ENCODE results near the gene GRK3. TPM values are rescaled to one million over a fixed set of nuclear protein-coding genes. Genes with fewer than 3 reads are reported as not detected.
"Not testable (repeated sequence)": the region's sequence is repeated elsewhere in the genome, so short reads cannot be mapped to it uniquely, and the experiment has no call there.

GRK3 gene
- total and polyA plus RNA-seq, 12 donors, result 0.97 to 9.0 (median 5.2) TPM

GRCh38 chr22:25602916-25603315, 38.4 kb downstream of the GRK3 start:
- WGBS, 2 donors, result 84 to 91% methylated on average over 6 of the region's 6 CpGs
- Histone ChIP-seq H3K9me3 (no peaks in the 10 kb centered on the region), H3K27ac (no peak overlapping the region), H3K4me3 (no peak overlapping the region), H3K27me3 (no peaks in the 10 kb centered on the region), H3K4me1 (no peaks in the 10 kb centered on the region), H3K36me3 (no peaks in the 10 kb centered on the region)
- DNase-seq (no peak), ATAC-seq (no peak)
- intact Hi-C loops (cut with DNase I), result no loop called here
- TF ChIP-seq, protein P1, sequence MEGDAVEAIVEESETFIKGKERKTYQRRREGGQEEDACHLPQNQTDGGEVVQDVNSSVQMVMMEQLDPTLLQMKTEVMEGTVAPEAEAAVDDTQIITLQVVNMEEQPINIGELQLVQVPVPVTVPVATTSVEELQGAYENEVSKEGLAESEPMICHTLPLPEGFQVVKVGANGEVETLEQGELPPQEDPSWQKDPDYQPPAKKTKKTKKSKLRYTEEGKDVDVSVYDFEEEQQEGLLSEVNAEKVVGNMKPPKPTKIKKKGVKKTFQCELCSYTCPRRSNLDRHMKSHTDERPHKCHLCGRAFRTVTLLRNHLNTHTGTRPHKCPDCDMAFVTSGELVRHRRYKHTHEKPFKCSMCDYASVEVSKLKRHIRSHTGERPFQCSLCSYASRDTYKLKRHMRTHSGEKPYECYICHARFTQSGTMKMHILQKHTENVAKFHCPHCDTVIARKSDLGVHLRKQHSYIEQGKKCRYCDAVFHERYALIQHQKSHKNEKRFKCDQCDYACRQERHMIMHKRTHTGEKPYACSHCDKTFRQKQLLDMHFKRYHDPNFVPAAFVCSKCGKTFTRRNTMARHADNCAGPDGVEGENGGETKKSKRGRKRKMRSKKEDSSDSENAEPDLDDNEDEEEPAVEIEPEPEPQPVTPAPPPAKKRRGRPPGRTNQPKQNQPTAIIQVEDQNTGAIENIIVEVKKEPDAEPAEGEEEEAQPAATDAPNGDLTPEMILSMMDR (IDR thresholded peaks at IDR 0.05), result no peak

- H3K36me3 ChIP-seq; intact Hi-C loops (cut with DNase I); DNase-seq; H3K4me1 ChIP-seq; ATAC-seq; H3K9me3 ChIP-seq; H3K27ac ChIP-seq; H3K4me3 ChIP-seq; H3K27me3 ChIP-seq: not testable (repeated sequence)
- 96 to 98% methylated on average over 3 of the region's 3 CpGs for WGBS, 2 donors
These were observed 40.7 kb downstream of the GRK3 start for GRCh38 chr22:25605146-25605545.

DNA sequence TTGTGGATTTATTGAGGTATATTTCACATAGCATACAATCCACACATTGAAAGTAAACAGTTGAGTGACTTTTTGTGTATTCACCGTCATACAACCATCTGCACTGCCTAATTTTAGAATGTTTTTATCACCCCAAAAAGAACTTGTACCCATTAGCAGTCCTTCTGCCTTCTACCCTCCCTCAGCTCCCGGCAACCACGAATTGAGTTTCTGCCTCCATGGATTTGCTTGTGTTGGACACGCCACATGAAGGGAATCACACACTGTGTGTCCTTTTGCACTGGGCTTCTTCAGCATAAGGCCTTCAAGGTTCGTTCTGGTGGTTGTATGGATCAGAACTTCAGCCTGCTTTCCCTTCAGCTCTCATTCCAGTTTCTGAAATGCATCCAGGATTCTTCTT, 41.1 kb downstream of the GRK3 start:
- ATAC-seq; H3K27me3 ChIP-seq; H3K4me3 ChIP-seq; H3K4me1 ChIP-seq; intact Hi-C loops (cut with DNase I); DNase-seq; H3K36me3 ChIP-seq; H3K27ac ChIP-seq; H3K9me3 ChIP-seq: not testable (repeated sequence)
- whole genome bisulfite sequencing, 2 donors, result 85 to 89% methylated on average over 4 to 5 of the region's 5 CpGs

DNA sequence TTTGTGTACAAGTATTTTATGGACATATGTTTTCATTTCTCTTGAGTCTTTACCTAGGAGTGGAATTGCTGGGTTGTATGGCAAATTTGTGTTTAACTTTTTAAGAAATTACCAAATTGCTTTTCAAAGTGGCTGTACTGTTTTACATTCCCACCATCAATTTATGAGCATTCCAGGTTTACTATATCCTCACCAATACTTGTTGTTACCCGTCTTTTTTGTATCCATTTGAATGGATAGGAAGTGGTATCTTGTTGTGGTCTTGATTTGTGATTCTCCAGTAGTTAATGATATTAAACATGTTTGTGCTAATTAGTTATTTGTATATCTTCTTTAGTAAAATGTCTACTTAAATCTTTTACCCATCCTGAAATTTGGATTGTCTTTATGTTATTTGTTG, 46.8 kb downstream of the GRK3 start:
- DNase-seq; ATAC-seq; H3K36me3 ChIP-seq; H3K27me3 ChIP-seq; H3K4me1 ChIP-seq; intact Hi-C loops (cut with DNase I); H3K4me3 ChIP-seq; H3K27ac ChIP-seq: not testable (repeated sequence)
- H3K9me3 ChIP-seq, result peaks cover 0 to 13% (median 0%) of the 10 kb centered on the region in 11 donors
- WGBS, 2 donors, result 96 to 97% methylated on average over 1 of the region's 1 CpG

GRCh38 chr22:25613131-25613530, 48.7 kb downstream of the GRK3 start:
- ATAC-seq; DNase-seq; H3K27me3 ChIP-seq; H3K4me3 ChIP-seq; intact Hi-C loops (cut with DNase I); H3K36me3 ChIP-seq; H3K4me1 ChIP-seq; H3K27ac ChIP-seq: not testable (repeated sequence)
- WGBS, 2 donors, result no CpG with 5 or more reads among the region's 3 CpGs
- H3K9me3 ChIP-seq, result peaks cover 0 to 13% (median 0%) of the 10 kb centered on the region in 11 donors

DNA sequence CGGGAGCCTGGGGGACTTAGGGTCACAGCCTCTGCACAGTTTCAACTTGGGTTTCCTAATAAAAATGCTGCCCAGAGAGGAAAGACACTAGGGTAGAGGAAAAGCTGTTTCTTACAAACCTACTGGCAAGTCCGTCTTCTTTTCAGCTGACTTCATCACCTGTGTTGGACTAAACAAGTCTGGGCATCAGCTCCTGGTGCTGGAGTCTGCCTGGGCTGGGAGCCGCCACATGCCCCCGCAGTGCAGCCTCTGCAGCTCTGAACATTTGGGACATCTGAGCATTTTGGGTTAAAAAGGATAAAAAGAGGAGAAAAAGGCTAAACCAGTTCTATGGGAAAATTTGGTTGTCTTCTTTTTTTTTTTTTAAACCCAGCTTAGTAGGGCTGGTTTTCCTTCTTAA, 49.1 kb downstream of the GRK3 start:
- 92 to 93% methylated on average over 3 of the region's 4 CpGs for WGBS, 2 donors
- intact Hi-C loops (cut with DNase I); H3K27ac ChIP-seq; H3K36me3 ChIP-seq; ATAC-seq; H3K4me3 ChIP-seq; H3K27me3 ChIP-seq; H3K4me1 ChIP-seq; DNase-seq: not testable (repeated sequence)
- peaks cover 0 to 13% (median 0%) of the 10 kb centered on the region in 11 donors for H3K9me3 ChIP-seq

- DNase-seq; H3K27ac ChIP-seq; H3K27me3 ChIP-seq; intact Hi-C loops (cut with DNase I); H3K36me3 ChIP-seq; H3K4me3 ChIP-seq; ATAC-seq; H3K4me1 ChIP-seq: not testable (repeated sequence)
- 60 to 68% methylated on average over 3 of the region's 3 CpGs for WGBS, 2 donors
- H3K9me3 ChIP-seq, result peaks cover 0 to 13% (median 0%) of the 10 kb centered on the region in 11 donors
These were observed 50.3 kb downstream of the GRK3 start for GRCh38 chr22:25614791-25615190.
